NCI-H187 treated with DMSO at 0.1 percent for 48 hours (cell line): ENCODE measurements around the gene DDB1.

Experiments
- DNase-seq: peaks from one replicate; lab custom pipeline; 2025; lab: John Stamatoyannopoulos, UW

DDB1 gene

GRCh38 chr11:61354208-61354607, 21.3 kb upstream of the DDB1 start:
- no peak for DNase-seq

DNA sequence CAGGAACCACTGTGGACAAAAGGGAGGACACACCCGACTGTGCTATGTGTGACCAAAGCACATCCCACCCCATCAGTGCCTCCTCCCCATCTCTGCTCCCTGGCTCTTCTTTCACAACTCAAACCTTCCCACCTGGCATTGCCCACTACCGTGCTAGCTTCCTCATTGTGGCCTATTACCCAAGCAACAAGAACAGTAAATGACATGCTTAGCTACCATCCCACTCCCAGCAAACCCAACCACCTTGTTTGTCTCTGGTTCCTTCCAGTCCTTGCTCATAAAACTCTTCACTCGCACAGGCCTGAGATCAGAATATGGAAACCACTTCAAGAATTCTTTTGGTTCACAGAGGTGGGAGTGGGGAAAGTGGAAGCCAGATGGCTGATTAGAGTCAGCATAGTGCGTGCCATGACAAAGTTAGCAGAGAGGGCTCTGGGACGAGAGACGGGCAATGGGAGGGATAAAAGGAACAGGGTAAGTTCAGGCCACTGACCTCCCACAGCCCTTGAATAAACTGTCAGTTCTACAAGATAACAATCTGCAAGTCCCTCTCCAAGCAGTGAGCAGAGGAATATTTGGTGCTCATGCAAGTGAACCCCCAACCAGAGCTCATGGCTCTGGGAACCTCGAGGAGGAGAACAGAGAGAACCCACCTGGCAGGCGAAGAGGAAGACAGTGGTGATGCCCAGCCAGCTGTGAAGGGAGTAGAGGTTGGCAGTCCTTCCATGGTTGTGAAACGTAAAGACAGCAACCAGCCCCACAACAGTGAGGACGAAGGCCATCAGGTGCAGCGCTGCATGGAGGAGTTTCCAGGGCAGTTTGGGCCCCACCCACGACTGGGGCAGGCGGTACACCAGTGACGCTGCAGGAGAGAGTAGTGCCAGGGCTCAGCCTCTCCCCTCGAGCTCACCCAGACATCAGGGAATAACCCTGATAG, 20.5 kb upstream of the DDB1 start:
- DNase-seq: no peak

DNA sequence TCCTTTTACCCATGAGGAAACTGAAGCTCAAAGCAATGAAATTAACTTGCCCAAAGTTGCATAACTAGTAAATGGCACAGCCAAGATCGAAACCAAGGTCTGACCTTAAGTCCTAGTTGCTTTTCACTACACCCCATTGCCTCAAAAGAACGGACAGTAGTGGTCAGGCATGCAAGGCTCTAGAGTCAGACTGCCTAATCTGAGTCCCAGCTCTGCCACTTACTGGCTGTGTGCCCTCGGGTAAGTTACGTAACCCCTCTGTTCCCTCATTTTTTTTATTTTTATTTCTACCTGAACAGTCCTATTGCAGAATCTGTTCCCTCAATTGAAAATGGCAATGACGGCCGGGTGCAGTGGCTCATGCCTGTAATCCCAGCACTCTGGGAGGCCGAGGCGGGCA, 19.1 kb upstream of the DDB1 start:
- DNase-seq: no peak

DNA sequence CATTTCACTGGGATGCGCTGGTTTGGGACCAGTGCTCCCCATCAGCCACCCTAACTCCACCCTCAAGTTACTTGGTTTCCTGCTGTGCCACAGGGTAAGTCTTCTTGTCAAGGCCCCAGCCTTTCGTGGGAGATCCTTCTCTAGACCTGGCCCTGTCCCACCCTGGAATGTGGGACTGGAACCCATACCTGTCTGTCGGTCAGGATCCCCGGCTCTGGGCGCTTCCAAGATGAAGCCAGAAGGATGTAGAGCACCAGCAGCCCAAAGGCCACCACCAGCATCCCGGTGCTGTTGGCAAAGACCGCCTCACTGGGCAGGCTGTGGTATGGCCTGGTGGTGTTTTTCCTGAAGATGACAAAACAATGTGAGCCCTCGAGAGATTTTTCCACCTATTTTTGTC, 17.9 kb upstream of the DDB1 start:
- DNase-seq: no peak

GRCh38 chr11:61350336-61350735, 17.4 kb upstream of the DDB1 start:
- DNase-seq: no peak

GRCh38 chr11:61349916-61350315, 17.0 kb upstream of the DDB1 start:
- DNase-seq: no peak

GRCh38 chr11:61349189-61349751, 16.4 kb upstream of the DDB1 start:
- DNase-seq: no peak

- DNase-seq: no peak
These were observed 15.1 kb upstream of the DDB1 start for GRCh38 chr11:61347916-61348461.

DNA sequence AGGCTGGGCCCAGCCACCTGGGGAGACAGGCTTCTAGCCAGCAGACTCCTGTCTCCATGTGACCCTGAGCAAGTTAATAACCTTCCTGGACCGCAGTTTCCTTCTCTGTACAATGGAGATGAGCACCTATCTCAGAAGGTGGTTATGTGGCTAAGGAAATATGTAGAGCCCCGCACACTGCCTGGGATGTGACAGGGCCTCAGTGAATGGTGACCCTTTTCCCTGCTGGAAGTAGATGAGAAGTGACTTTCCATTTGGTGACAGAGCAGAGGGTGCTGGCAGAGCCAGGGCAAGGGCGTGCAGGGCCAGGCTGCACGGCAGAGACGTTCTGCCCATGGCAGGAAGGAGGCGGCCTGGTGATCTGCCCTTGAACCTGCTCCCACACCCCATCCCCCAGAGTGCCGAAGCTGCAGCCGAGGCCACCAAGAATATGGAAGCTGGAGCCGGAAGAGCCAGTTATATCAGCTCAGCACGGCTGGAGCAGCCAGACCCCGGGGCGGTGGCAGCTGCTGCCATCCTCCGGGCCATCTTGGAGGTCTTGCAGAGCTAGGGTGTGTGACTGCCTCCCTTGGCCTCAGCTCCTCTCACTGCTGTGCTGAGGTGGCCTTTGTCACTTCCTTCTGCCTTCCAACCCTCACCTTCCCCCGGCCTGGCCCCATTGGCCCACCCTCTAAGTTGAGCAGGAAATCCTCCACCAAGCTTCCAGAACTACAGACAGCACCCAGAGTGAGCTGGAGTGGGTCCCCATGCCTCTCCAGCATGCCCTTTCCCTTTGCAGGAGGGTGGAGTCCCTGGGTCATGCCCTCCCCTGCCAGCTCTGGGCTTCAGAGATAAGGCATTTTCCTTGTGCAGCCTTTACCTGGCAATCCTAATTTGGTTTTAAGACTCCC, 13.3 kb upstream of the DDB1 start:
- no peak for DNase-seq

- no peak for DNase-seq
These were observed 12.3 kb upstream of the DDB1 start for GRCh38 chr11:61345170-61345610.

GRCh38 chr11:61343792-61344745, 11.2 kb upstream of the DDB1 start:
- no peak for DNase-seq

GRCh38 chr11:61342207-61342803, 9.4 kb upstream of the DDB1 start:
- no peak for DNase-seq

DNA sequence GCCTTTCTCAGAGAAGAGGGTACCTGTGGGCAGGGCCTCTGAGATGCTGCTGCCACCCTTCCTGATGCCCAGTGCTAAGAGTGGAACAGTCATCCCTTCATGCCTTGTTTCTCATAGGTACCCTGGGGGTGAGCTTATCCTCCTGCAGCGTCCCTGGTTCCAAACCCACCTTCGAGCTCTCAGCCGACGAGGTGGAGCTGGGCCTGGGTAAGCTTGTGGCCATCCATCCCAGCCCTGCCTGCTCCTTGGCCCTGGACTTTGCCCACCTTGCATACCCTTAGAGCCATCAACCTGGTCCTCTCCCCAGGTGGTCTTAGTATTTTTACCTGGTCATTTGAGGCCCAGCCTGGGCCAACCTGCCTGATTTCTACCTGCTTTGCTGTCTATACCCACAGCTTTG, 8.8 kb upstream of the DDB1 start:
- DNase-seq: no peak

DNA sequence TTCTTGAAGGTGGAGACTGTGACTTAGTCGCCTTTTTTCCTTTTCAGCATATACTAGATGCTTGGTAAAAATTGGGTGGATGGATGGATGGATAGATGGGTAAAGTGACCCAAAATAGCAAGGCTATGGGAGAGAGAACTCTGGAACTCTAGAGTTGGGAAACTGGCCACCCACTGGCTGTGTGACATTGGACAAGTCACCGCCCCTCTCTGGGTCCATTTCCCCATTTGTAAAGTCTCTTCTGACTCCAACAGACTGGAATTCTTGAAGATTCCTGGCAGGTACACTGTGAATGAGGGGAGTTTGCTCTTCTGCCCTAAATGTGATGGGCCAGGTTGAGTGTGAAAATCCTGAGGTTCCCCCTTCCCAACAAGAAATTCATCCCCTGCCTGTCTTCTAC, 8.1 kb upstream of the DDB1 start:
- DNase-seq: no peak

DNA sequence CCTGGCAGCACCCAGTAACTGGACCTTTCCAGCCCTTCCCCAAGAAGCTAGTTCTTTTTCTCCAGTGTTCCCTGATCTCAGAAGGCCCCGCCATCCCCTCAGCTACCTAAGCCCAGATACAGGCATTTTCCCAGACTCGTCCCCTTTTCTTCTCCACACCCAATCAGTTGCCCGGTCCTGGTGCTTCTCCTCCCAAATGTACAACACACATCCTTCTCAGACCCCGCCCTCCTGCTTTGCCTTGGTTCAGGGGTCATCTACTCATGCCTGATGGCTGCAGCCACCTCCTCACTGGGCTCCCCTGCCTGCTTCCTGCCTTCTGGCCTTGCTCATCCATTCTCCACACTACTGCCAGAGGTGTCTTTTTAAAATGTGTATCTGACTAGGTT, 6.6 kb upstream of the DDB1 start:
- DNase-seq: no peak

- no peak for DNase-seq
These were observed 6.0 kb upstream of the DDB1 start for GRCh38 chr11:61338783-61339489.

DNA sequence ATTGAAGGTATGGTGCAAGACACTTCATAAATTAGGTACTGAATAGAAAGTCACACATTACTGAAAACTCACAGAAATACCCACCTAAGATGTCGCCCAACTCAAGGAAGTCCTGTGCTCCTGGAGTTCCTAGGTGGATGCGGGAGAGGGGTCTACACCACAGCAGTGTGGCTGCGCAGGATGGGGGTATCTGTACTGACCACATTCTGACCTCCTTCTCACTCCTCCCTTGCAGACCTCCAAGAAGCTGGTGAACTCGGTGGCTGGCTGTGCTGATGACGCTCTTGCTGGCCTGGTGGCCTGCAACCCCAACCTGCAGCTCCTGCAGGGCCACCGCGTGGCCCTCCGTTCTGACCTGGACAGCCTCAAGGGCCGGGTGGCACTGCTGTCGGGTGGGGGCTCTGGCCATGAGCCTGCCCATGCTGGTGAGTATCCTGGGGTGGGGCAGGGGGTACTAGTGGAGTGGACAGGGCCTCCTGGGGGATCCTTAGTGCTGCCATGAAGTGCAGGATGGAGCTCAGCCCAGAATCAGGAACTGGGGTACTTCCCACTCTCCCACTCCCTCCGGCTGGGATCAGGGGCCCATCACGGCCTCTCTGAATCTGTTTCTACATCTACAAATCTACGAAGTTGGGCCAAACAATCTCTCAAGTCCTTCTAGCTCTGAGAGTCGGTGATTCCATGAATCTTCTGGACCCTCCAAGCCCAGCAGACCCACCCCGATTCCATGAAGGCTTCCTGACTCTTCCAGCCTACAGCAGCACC, 5.0 kb upstream of the DDB1 start:
- no peak for DNase-seq

DNA sequence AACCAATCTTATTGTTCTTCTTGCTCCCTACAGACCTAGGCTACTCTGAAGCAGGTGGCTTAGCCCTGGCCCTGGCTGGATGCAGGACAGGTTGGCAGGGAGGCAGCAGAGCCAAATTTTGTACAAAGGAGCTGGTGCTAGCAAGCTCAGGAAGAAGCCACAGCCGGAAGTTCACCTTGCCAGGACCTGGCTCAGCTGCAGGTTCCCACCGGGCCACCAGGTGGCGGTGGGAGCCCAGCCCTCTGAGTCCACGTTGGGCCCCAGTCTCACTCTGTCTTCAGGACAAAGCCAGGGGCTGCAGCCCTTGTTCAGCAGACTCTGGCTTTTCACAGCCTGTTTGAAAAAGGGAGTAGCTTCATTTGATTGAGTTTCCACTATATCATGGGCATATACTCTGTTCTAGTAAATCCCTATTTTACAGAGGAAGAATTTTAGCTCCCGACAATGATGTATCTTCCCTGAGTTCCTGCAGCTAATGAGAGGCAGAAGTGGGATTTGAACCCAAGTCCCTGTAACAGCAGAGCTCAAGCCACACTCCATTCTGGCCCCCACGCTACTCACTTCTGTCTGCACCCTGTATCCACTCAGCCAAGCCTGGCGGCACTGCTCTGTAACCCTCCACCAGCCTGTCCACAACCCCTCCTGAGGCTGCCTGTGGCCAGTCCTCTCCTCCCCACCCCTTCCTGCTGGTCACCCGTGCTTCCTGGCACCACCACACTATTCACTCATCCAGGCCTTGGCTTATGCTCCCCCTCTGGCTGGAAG, 3.4 kb upstream of the DDB1 start:
- peak; percentile 8 for DNase-seq

- DNase-seq: no peak
These were observed 2.4 kb upstream of the DDB1 start for GRCh38 chr11:61335355-61335710.
